Adrenal gland (tissue), 12 donors: ENCODE results near the gene GATD1. TPM values are rescaled to one million over a fixed set of nuclear protein-coding genes. Genes with fewer than 3 reads are reported as not detected.

Source experiments
- DNase-seq, 7 donors: peaks; one replicate each; pipeline ENCODE4 v3.0.0-alpha.2; 2019 to 2020
- H3K27ac ChIP-seq, 5 donors: fragments of 200-600 bp; sonication (generic) in 4 of 5; 1 replicate in 3 of 5; 2 replicates in 2 of 5; pipeline versions ENCODE4 v1.5.1 to v1.8.0; 2016 to 2020; ENCODE audit warnings: mild to moderate bottlenecking in 1 of 5
- H3K27me3 ChIP-seq: fragments of 200-600 bp; 2 replicates; pipeline ENCODE4 v1.8.0; 2021
- H3K36me3 ChIP-seq, 2 donors: fragments of 200-600 bp; replicated peaks in 1 of 2; 1 replicate in 1 of 2; 2 replicates in 1 of 2; pipeline versions ENCODE4 v1.5.1 to v1.8.0; 2018 to 2022
- H3K4me1 ChIP-seq, 2 donors: fragments of 200-600 bp; replicated peaks in 1 of 2; 1 replicate in 1 of 2; 2 replicates in 1 of 2; pipeline versions ENCODE4 v1.5.1 to v1.8.0; 2018 to 2021
- H3K4me3 ChIP-seq, 4 donors: fragments of 200-600 bp; sonication (generic) in 3 of 4; one replicate each; pipeline ENCODE4 v1.5.1; 2016 to 2018
- H3K9me3 ChIP-seq, 3 donors: fragments of 200-600 bp; sonication (generic) in 1 of 3; replicated peaks in 1 of 3; 1 replicate in 2 of 3; 2 replicates in 1 of 3; pipeline versions ENCODE4 v1.5.1 to v1.8.0; 2016 to 2021
- POLR2A ChIP-seq, 2 donors: fragments of 450-650 bp; IDR thresholded peaks; one replicate each; pipeline ENCODE4 v1.6.1; 2017; ENCODE audit warnings: antibody characterized with exemption in 2 of 2, mild to moderate bottlenecking in 2 of 2, moderate library complexity in 1 of 2
- WGBS, 4 donors: extraction: QIAGEN DNeasy Blood & Tissue Kit in 2 of 4; methylation state at CpG; one replicate each; pipeline versions ENCODE4 v1.1.5 to v1.1.7; 2013 to 2017; 5-methylcytosine and 5-hydroxymethylcytosine counted together
- intact Hi-C, 2 donors: fragments of 100-400 bp; cut with DNase I; formaldehyde crosslinking; loops; one replicate each; pipeline versions ENCODE4 v1.14.1 to v1.15.0; 2022 to 2023
- polyA plus RNA-seq, 3 donors: library from polyadenylated mRNA; stranded (reverse); fragments of 200-250 nt in 2 of 3; fragments of 350-450 nt in 1 of 3; fragmentation: Illumina TruSeq in 1 of 3; extraction: RNeasy Lipid Tissue Mini Kit (QIAGEN cat#74804) in 1 of 3; gene quantifications; one replicate each; pipeline ENCODE4 v1.2.3, GENCODE V29; 2013 to 2014
- total RNA-seq, 9 donors: library from RNA; depleted of rRNA in 4 of 9; stranded (reverse); fragments of >200 nt in 4 of 9; fragments of 120-200 nt in 1 of 9; fragmentation: NEBNext Ultra II Directional in 1 of 9; extraction: Animal tissue kit (Norgen Biotek cat#: 25700) in 1 of 9; gene quantifications; one replicate each; pipeline versions ENCODE4 v1.1.0 to v1.2.4, GENCODE V29; 2013 to 2023
- TF ChIP-seq, protein P1 (sequence below), 6 experiments: fragments of 450-650 bp in 4 of 6; fragments of 200-600 bp in 2 of 6; sonication (generic) in 1 of 6; IDR thresholded peaks; 1 replicate in 5 of 6; 2 replicates in 1 of 6; pipeline versions ENCODE4 v1.5.1 to v1.8.0; 2016 to 2021; ENCODE audit warnings: antibody characterized with exemption in 6 of 6, mild to moderate bottlenecking in 2 of 6, moderate library complexity in 1 of 6
- donor health status: healthy with polysubstance abuse.
- donor health status: Bipolar disorder and iron deficiency.
- donor health status: DM: yes; HTN: yes; CAD: no.
- donor health status: DM: no; HTN: no; CAD: no.
- donor health status: DM: no; HTN: no; CAD: no.
- donor health status: DM: yes; HTN: yes; CAD: no.

Gene GATD1
- total and polyA plus RNA-seq, 12 donors, result 20.3 to 176 (median 80.5) TPM

- TF ChIP-seq, protein P1, sequence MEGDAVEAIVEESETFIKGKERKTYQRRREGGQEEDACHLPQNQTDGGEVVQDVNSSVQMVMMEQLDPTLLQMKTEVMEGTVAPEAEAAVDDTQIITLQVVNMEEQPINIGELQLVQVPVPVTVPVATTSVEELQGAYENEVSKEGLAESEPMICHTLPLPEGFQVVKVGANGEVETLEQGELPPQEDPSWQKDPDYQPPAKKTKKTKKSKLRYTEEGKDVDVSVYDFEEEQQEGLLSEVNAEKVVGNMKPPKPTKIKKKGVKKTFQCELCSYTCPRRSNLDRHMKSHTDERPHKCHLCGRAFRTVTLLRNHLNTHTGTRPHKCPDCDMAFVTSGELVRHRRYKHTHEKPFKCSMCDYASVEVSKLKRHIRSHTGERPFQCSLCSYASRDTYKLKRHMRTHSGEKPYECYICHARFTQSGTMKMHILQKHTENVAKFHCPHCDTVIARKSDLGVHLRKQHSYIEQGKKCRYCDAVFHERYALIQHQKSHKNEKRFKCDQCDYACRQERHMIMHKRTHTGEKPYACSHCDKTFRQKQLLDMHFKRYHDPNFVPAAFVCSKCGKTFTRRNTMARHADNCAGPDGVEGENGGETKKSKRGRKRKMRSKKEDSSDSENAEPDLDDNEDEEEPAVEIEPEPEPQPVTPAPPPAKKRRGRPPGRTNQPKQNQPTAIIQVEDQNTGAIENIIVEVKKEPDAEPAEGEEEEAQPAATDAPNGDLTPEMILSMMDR (IDR thresholded peaks at IDR 0.05), result no peak
- no peak for TF ChIP-seq POLR2A (IDR thresholded peaks at IDR 0.05)
These were observed 12.0 kb upstream of the GATD1 start for GRCh38 chr11:788953-789940.

DNA sequence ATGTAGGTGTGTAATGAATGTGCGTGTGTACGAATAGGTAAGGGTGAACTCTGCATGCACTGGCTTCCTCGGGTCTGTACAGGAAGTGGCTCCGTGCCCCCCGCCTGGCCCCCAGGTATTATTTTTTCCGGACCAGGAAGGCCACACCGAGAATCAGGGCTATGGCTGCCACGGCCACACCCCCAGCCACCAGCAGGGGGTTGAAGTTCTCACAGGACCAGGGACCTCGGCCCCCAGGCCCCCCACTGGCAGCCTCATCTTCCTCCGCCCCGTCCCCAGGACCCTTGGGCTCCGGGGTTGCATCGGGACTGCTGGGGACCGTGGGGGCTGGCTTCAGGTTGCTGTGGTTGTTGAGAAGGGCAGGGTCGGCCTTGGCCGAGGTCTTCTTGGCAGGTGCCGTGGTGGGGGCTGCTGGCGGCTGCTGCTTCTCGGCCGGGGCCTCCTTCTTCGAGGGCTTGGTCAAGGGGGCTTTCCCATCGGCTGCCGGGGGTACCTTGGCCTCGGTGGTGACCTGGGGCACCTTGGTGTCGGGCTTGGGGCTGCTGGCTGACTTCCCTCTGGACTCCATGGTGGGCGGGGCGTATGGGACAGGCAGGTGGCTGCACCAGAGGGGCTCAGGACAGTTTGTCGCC is 10.8 kb upstream of the GATD1 start:
- peaks cover 0 to 7% of the 10 kb centered on the region in 2 donors for H3K4me1 ChIP-seq
- H3K4me3 ChIP-seq, result no peak overlapping the region
- no peaks in the 10 kb centered on the region for H3K36me3 ChIP-seq
- H3K27me3 ChIP-seq, result peaks cover 12% of the 10 kb centered on the region
- 30 to 42% (median 42%) methylated on average over 8 to 28 of the region's 28 CpGs; no CpG with 5 or more reads in 1 of the 4 donors for WGBS, 4 donors
- no peak overlapping the region for H3K27ac ChIP-seq
- no peaks in the 10 kb centered on the region for H3K9me3 ChIP-seq
- TF ChIP-seq POLR2A (IDR thresholded peaks at IDR 0.05), result no peak
- TF ChIP-seq, protein P1 (IDR thresholded peaks at IDR 0.05), result no peak
- intact Hi-C loops, result no loop called here
- no peak for DNase-seq

More at GRCh38 chr11:788953-789940, 12.0 kb upstream of the GATD1 start:
- H3K36me3 ChIP-seq, result peaks cover 0 to 6% of the 10 kb centered on the region in 2 donors
- H3K27ac ChIP-seq, result no peak overlapping the region
- no peaks in the 10 kb centered on the region for H3K4me1 ChIP-seq
- no peaks in the 10 kb centered on the region for H3K9me3 ChIP-seq
- no peak for DNase-seq
- WGBS, 4 donors, result 28 to 67% (median 40%) methylated on average over 1 to 31 of the region's 31 CpGs
- no peak overlapping the region for H3K4me3 ChIP-seq
- intact Hi-C loops, result no loop called here
- H3K27me3 ChIP-seq, result peaks cover 12% of the 10 kb centered on the region

GRCh38 chr11:787084-787675 is 9.9 kb upstream of the GATD1 start:
- no peak for DNase-seq

More at GRCh38 chr11:787084-787675, 9.9 kb upstream of the GATD1 start:
- intact Hi-C loops, result no loop called here
- WGBS, 4 donors, result 80 to 85% (median 82%) methylated on average over 1 to 24 of the region's 24 CpGs
- Histone ChIP-seq H3K4me1 (peaks cover 0 to 9% of the 10 kb centered on the region in 2 donors), H3K27me3 (peaks cover 12% of the 10 kb centered on the region), H3K9me3 (no peaks in the 10 kb centered on the region), H3K27ac (no peak overlapping the region), H3K4me3 (no peak overlapping the region), H3K36me3 (no peaks in the 10 kb centered on the region)
- TF ChIP-seq, protein P1 (IDR thresholded peaks at IDR 0.05), result no peak
- TF ChIP-seq POLR2A (IDR thresholded peaks at IDR 0.05), result no peak
